Erythroblast (primary cell): ENCODE data around the gene KRTAP9-8.
"Not testable (repeated sequence)": the region's sequence is repeated elsewhere in the genome, so short reads cannot be mapped to it uniquely, and the experiment has no call there.

ENCODE experiments used
- GATA1 ChIP-seq: IDR thresholded peaks from 2 replicates; pipeline ENCODE4 v1.6.1; 2011; ENCODE audit warnings: low read depth, mild to moderate bottlenecking, control low read depth, low read length, moderate library complexity
- POLR2A ChIP-seq: IDR thresholded peaks from 2 replicates; pipeline ENCODE4 v1.6.1; 2011; ENCODE audit warnings: mild to moderate bottlenecking, low read length

GRCh38 chr17:41226598-41227095 is 11.2 kb upstream of the KRTAP9-8 start, which contains the start of gene KRTAP9-2:
- not testable (repeated sequence) for TF ChIP-seq POLR2A, GATA1
